PC-3 (cell line): ENCODE data around the gene PDLIM5. TPM values are rescaled to one million over a fixed set of nuclear protein-coding genes. Genes with fewer than 3 reads are reported as not detected.

Source experiments
- ATAC-seq: fragments of 200-7000 bp; cut with Tn5 transposase; 2 replicates; pipeline ENCODE4 v1.9.1; 2020; ENCODE audit warnings: mild to moderate bottlenecking, moderate library complexity
- BruUV-seq: library from RNA; stranded (reverse); fragments of 400-500 nt; replicated peaks from 2 replicates; lab custom pipeline; 2021; lab: Mats Ljungman, UMichigan
- CTCF ChIA-PET: fragments of 300-600 bp; sonication (Branson Sonifier 250); formaldehyde crosslinking; loops from one replicate; lab custom pipeline; 2022; ENCODE audit warnings: antibody characterized with exemption; lab: Charles Lee
- POLR2A ChIA-PET: fragments of 300-600 bp; sonication (Branson Sonifier 250); formaldehyde crosslinking; loops from one replicate; lab custom pipeline; 2022; ENCODE audit warnings: antibody characterized with exemption; ENCODE audit not compliant: unreplicated experiment; lab: Charles Lee
- DNase-seq: peaks from one replicate; pipeline ENCODE4 v3.0.0-alpha.2; 2015
- H2AFZ ChIP-seq: fragments of 300-600 bp; sonication (generic); 2 replicates; pipeline ENCODE4 v1.6.0; 2016; ENCODE audit warnings: antibody characterized with exemption, low read length
- H3F3A ChIP-seq: fragments of 300-600 bp; sonication (generic); one replicate; pipeline ENCODE4 v1.6.0; 2017; ENCODE audit warnings: antibody characterized with exemption, low read length, control low read depth, mild to moderate bottlenecking; ENCODE audit not compliant: unreplicated experiment
- H3K27ac ChIP-seq: fragments of 300-600 bp; sonication (generic); 2 replicates; pipeline ENCODE4 v1.5.1; 2016; ENCODE audit warnings: mild to moderate bottlenecking, low read length
- H3K27me3 ChIP-seq: fragments of 300-600 bp; sonication (generic); 2 replicates; pipeline ENCODE4 v1.6.1; 2016; ENCODE audit warnings: low read length, mixed read lengths
- H3K36me3 ChIP-seq: fragments of 300-600 bp; sonication (generic); 2 replicates; pipeline ENCODE4 v1.6.1; 2016; ENCODE audit warnings: low read depth, mixed run types, low read length, mixed read lengths
- H3K4me1 ChIP-seq: fragments of 300-600 bp; sonication (generic); 2 replicates; pipeline ENCODE4 v1.5.1; 2016; ENCODE audit warnings: low read length; ENCODE audit not compliant: insufficient read depth
- H3K4me2 ChIP-seq: fragments of 300-600 bp; sonication (generic); 2 replicates; pipeline ENCODE4 v1.6.0; 2016; ENCODE audit warnings: low read length
- H3K4me3 ChIP-seq: fragments of 300-600 bp; sonication (generic); 2 replicates; pipeline ENCODE4 v1.5.1; 2016; ENCODE audit warnings: mild to moderate bottlenecking, low read length, mixed read lengths
- H3K79me2 ChIP-seq: fragments of 300-600 bp; sonication (generic); 2 replicates; pipeline ENCODE4 v1.6.1; 2017; ENCODE audit warnings: low read length, mixed read lengths
- H3K9ac ChIP-seq: fragments of 300-600 bp; sonication (generic); 2 replicates; pipeline ENCODE4 v1.6.0; 2016; ENCODE audit warnings: mild to moderate bottlenecking, low read length
- H3K9me2 ChIP-seq: fragments of 300-600 bp; sonication (generic); replicated peaks from 2 replicates; pipeline ENCODE4 v1.6.1; 2016; ENCODE audit warnings: mixed run types, low read length, mixed read lengths
- H3K9me3 ChIP-seq: fragments of 300-600 bp; sonication (generic); 2 replicates; pipeline ENCODE4 v1.6.1; 2016; ENCODE audit warnings: low read length, mixed read lengths
- H4K20me1 ChIP-seq: fragments of 300-600 bp; sonication (generic); 2 replicates; pipeline ENCODE4 v1.6.1; 2016; ENCODE audit warnings: low read length, mixed read lengths
- EZH2 ChIP-seq: fragments of 300-600 bp; sonication (generic); IDR thresholded peaks from one replicate; pipeline ENCODE4 v1.6.1; 2017; ENCODE audit warnings: antibody characterized with exemption, mild to moderate bottlenecking, low read length; ENCODE audit not compliant: unreplicated experiment
- EZH2phosphoT487 ChIP-seq: fragments of 300-600 bp; sonication (generic); IDR thresholded peaks from 2 replicates; pipeline ENCODE4 v1.6.1; 2018; ENCODE audit warnings: mild to moderate bottlenecking, antibody characterized with exemption, low read length, borderline replicate concordance
- intact Hi-C: fragments of 100-400 bp; cut with micrococcal nuclease; formaldehyde crosslinking; loops from 2 replicates; pipeline ENCODE4 v1.9.0; 2023
- total RNA-seq: library from RNA; depleted of rRNA; stranded (reverse); fragments of >200 nt; gene quantifications from 2 replicates; pipeline ENCODE4 v1.2.3, GENCODE V29; 2014
- TF ChIP-seq, protein P1 (sequence below): fragments of 300-600 bp; sonication (generic); conservative IDR thresholded peaks from 2 replicates; pipeline ENCODE4 v1.5.1; 2017; ENCODE audit warnings: antibody characterized with exemption, low read depth, mild to moderate bottlenecking, low read length

The PDLIM5 gene
- total RNA-seq, 1 experiment from 2014 or later = 57.8 TPM

DNA sequence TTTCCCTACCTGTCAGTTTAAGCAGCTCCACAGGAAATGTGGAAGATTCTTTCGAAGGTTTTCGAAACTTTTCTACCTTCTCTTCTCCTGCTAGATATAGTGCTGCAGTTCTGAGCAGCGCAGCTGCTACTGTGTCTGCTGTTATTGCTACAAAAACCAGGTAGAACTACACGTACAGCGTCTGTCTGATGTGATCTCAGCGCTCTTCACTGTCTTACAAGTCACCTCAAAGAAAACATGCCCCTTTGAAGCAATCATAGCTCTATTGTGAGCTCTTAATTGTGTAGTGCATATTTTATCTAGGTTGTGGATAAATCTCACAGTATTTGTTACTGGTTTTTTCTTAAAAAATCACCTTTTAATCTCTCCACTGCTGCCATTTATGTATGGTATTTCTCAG lies 158.4 kb downstream of the PDLIM5 start:
- BruUV-seq = no TSS peak
- DNase-seq (no peak), ATAC-seq (no peak)
- Histone ChIP-seq H2AFZ (no peak overlapping the region), H3F3A (no peaks in the 10 kb centered on the region), H3K27me3 (no peaks in the 10 kb centered on the region), H3K36me3 (no peaks in the 10 kb centered on the region), H3K9me3 (no peaks in the 10 kb centered on the region), H3K79me2 (no peaks in the 10 kb centered on the region), H3K4me2 (no peak overlapping the region), H4K20me1 (no peaks in the 10 kb centered on the region), H3K4me3 (no peak overlapping the region), H3K9me2 (no peaks in the 10 kb centered on the region), H3K27ac (no peak overlapping the region), H3K9ac (no peak overlapping the region), H3K4me1 (no peaks in the 10 kb centered on the region)
- POLR2A ChIA-PET = no interaction called here
- CTCF ChIA-PET = no interaction called here
- no peak for TF ChIP-seq EZH2
- no peak for TF ChIP-seq EZH2phosphoT487
- TF ChIP-seq, protein P1, sequence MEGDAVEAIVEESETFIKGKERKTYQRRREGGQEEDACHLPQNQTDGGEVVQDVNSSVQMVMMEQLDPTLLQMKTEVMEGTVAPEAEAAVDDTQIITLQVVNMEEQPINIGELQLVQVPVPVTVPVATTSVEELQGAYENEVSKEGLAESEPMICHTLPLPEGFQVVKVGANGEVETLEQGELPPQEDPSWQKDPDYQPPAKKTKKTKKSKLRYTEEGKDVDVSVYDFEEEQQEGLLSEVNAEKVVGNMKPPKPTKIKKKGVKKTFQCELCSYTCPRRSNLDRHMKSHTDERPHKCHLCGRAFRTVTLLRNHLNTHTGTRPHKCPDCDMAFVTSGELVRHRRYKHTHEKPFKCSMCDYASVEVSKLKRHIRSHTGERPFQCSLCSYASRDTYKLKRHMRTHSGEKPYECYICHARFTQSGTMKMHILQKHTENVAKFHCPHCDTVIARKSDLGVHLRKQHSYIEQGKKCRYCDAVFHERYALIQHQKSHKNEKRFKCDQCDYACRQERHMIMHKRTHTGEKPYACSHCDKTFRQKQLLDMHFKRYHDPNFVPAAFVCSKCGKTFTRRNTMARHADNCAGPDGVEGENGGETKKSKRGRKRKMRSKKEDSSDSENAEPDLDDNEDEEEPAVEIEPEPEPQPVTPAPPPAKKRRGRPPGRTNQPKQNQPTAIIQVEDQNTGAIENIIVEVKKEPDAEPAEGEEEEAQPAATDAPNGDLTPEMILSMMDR = no peak
- intact Hi-C loops = no loop called here

DNA sequence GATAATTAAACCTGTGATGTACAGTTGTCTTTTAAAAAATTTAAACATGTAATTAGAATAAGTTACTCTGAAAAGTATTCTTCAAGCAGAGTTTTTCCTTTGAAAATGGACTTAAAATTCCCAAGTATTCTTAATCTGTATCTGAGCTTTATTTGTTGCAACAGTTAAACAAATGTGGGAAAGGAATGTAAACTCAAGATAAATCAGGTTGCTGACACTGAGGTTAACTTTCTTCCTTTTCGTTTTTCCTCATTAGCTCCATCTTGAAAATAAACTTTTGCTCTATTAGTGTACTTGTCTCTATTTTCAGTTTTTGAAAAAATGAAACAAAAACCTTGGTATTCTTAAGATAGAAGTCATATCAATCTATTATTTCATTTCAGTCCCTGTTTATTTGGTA lies 161.5 kb downstream of the PDLIM5 start:
- no peaks in the 10 kb centered on the region for H3F3A ChIP-seq
- DNase-seq (no peak), ATAC-seq (no peak)
- no peaks in the 10 kb centered on the region for H3K4me1 ChIP-seq
- H3K9ac ChIP-seq = no peak overlapping the region
- ChIA-PET POLR2A (interaction anchor here (0.7 kb wide), 1 partner anchor 25 kb away, joined by 3 read pairs; no protein-coding TSS in a partner anchor), CTCF (no interaction called here)
- no peak overlapping the region for H3K27ac ChIP-seq
- H3K4me2 ChIP-seq = no peak overlapping the region
- H3K27me3 ChIP-seq = no peaks in the 10 kb centered on the region
- no peak for TF ChIP-seq EZH2phosphoT487
- TF ChIP-seq, protein P1 = no peak
- TF ChIP-seq EZH2 = no peak
- BruUV-seq = no TSS peak
- H3K4me3 ChIP-seq = no peak overlapping the region
- no peak overlapping the region for H2AFZ ChIP-seq
- H3K36me3 ChIP-seq = no peaks in the 10 kb centered on the region
- H3K9me2 ChIP-seq = no peaks in the 10 kb centered on the region
- no peaks in the 10 kb centered on the region for H4K20me1 ChIP-seq
- no peaks in the 10 kb centered on the region for H3K79me2 ChIP-seq
- intact Hi-C loops = no loop called here
- H3K9me3 ChIP-seq = no peaks in the 10 kb centered on the region

DNA sequence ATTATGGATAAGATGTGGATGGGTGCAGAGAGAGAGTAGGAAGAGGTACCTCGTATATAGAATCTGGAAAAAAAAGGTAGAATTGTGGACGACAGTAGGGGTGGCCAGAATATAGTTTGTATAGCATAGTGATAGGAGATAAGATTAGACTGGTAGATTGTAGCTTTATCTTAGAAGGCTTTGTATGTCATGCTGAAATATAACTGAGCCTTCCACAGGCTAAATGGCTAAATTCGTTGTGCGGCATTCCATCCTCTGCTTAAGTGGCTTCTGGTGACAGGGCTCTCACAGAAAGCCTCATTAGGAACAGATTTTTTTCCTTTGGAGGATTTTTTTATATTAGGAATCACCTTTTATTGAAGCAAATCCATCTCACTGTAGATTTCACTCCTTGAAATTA lies 163.7 kb downstream of the PDLIM5 start:
- H3K4me3 ChIP-seq = no peak overlapping the region
- H3K4me2 ChIP-seq = no peak overlapping the region
- no peak overlapping the region for H3K9ac ChIP-seq
- H3K4me1 ChIP-seq = no peaks in the 10 kb centered on the region
- intact Hi-C loops = no loop called here
- POLR2A ChIA-PET = interaction anchor here (0.7 kb wide), 1 partner anchor 263 kb away, joined by 4 read pairs; no protein-coding TSS in a partner anchor
- no peak for ATAC-seq
- H2AFZ ChIP-seq = no peak overlapping the region
- BruUV-seq = no TSS peak
- H3F3A ChIP-seq = no peaks in the 10 kb centered on the region
- no peaks in the 10 kb centered on the region for H3K9me2 ChIP-seq
- CTCF ChIA-PET = no interaction called here
- no peaks in the 10 kb centered on the region for H3K9me3 ChIP-seq
- H3K79me2 ChIP-seq = no peaks in the 10 kb centered on the region
- no peak overlapping the region for H3K27ac ChIP-seq
- no peaks in the 10 kb centered on the region for H4K20me1 ChIP-seq
- no peaks in the 10 kb centered on the region for H3K36me3 ChIP-seq
- TF ChIP-seq, protein P1 = no peak
- no peak for TF ChIP-seq EZH2
- no peaks in the 10 kb centered on the region for H3K27me3 ChIP-seq
- no peak for DNase-seq
